Stomach (tissue), 4 donors: Measurements from ENCODE around the gene SHD.

Experiments
- POLR2A ChIP-seq, 4 donors: fragments of 450-650 bp; IDR thresholded peaks; one replicate each; pipeline ENCODE4 v1.6.1; 2016; ENCODE audit warnings: antibody characterized with exemption in 4 of 4, control low read depth in 2 of 4, mild to moderate bottlenecking in 1 of 4, moderate library complexity in 1 of 4
- TF ChIP-seq, protein P1 (sequence below), 7 experiments: fragments of 450-650 bp in 4 of 7; fragments of 200-600 bp in 3 of 7; sonication (generic) in 3 of 7; IDR thresholded peaks; one replicate each; pipeline ENCODE4 v1.5.1; 2016 to 2019; ENCODE audit warnings: antibody characterized with exemption in 7 of 7, control low read depth in 2 of 7, mild to moderate bottlenecking in 1 of 7

DNA sequence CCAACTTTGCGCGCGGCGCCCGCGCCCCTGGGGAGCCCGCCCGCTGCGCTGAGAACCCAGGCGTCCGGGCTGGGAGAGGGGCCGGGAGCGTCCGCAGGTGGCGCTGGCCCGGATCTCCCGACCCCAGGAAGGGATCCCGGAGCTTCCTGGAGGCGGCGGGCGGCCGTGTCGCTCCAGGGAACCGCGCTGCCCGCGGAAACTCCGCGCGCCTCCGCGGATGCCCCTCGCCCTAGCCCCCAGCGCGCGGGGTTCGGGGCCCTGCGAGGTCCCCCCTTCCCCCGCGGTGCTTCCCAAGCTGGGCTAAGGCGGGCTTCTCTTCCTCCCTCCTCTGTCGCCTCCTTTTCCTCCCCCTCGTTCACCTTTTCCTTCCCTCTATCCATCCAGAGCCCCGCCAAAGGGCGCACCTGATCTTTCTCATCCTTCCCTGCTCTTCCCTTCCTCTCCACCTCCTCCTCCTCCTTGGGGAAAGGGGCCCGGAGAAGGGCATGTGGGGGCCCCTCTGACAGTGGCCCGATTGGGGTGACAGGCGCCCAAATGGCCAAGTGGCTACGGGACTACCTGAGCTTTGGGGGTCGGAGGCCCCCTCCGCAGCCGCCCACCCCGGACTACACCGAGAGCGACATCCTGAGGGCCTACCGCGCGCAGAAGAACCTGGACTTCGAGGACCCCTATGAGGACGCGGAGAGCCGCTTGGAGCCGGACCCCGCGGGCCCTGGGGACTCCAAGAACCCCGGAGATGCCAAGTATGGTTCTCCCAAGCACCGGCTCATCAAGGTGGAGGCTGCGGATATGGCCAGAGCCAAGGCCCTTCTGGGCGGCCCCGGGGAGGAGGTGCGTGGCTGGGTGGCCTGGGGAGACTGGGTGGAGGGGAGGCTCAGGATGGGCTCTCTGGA is 710 bp downstream of the SHD start:
- TF ChIP-seq POLR2A (IDR thresholded peaks at IDR 0.05), result no peak
- TF ChIP-seq, protein P1, sequence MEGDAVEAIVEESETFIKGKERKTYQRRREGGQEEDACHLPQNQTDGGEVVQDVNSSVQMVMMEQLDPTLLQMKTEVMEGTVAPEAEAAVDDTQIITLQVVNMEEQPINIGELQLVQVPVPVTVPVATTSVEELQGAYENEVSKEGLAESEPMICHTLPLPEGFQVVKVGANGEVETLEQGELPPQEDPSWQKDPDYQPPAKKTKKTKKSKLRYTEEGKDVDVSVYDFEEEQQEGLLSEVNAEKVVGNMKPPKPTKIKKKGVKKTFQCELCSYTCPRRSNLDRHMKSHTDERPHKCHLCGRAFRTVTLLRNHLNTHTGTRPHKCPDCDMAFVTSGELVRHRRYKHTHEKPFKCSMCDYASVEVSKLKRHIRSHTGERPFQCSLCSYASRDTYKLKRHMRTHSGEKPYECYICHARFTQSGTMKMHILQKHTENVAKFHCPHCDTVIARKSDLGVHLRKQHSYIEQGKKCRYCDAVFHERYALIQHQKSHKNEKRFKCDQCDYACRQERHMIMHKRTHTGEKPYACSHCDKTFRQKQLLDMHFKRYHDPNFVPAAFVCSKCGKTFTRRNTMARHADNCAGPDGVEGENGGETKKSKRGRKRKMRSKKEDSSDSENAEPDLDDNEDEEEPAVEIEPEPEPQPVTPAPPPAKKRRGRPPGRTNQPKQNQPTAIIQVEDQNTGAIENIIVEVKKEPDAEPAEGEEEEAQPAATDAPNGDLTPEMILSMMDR (IDR thresholded peaks at IDR 0.05), result no peak
